SHP77 treated with DMSO at 0.1 percent for 48 hours (cell line): ENCODE measurements around the gene CDC45.

Experiments used
- DNase-seq: peaks from one replicate; lab custom pipeline; 2025; lab: John Stamatoyannopoulos, UW

The CDC45 gene

GRCh38 chr22:19495562-19496323 lies 16.0 kb downstream of the CDC45 start:
- DNase-seq: peak; percentile 18

GRCh38 chr22:19496324-19496630 lies 16.6 kb downstream of the CDC45 start:
- no peak for DNase-seq

GRCh38 chr22:19497245-19497644 lies 17.5 kb downstream of the CDC45 start:
- peak; percentile 42 for DNase-seq

- DNase-seq: no peak
Observed at GRCh38 chr22:19498154-19498865, 18.6 kb downstream of the CDC45 start.

- DNase-seq: no peak
Observed at GRCh38 chr22:19498866-19499190, 19.1 kb downstream of the CDC45 start.

- no peak for DNase-seq
Observed at GRCh38 chr22:19499236-19499879, 19.6 kb downstream of the CDC45 start.

- DNase-seq: no peak
Observed at GRCh38 chr22:19499880-19500242, 20.1 kb downstream of the CDC45 start.

GRCh38 chr22:19501897-19502447 lies 22.3 kb downstream of the CDC45 start:
- no peak for DNase-seq

GRCh38 chr22:19503367-19503766 lies 23.6 kb downstream of the CDC45 start:
- no peak for DNase-seq

GRCh38 chr22:19503869-19504268 lies 24.1 kb downstream of the CDC45 start:
- DNase-seq: no peak

GRCh38 chr22:19504900-19505734 lies 25.4 kb downstream of the CDC45 start:
- DNase-seq: no peak

GRCh38 chr22:19505735-19506126 lies 26.0 kb downstream of the CDC45 start:
- no peak for DNase-seq

- DNase-seq: no peak
Observed at GRCh38 chr22:19506212-19506611, 26.5 kb downstream of the CDC45 start.

GRCh38 chr22:19507534-19507861 lies 27.8 kb downstream of the CDC45 start:
- no peak for DNase-seq

GRCh38 chr22:19508024-19508776 lies 28.5 kb downstream of the CDC45 start:
- DNase-seq: no peak

- DNase-seq: no peak
Observed at GRCh38 chr22:19509191-19509590, 29.5 kb downstream of the CDC45 start.

GRCh38 chr22:19509923-19510322 lies 30.2 kb downstream of the CDC45 start:
- no peak for DNase-seq

- no peak for DNase-seq
Observed at GRCh38 chr22:19510919-19511341, 31.2 kb downstream of the CDC45 start.

- no peak for DNase-seq
Observed at GRCh38 chr22:19513823-19514222, 34.1 kb downstream of the CDC45 start.

- DNase-seq: peak; percentile 84
Observed at GRCh38 chr22:19514831-19515565, 35.3 kb downstream of the CDC45 start.
